ENCODE results near the gene CAMK2G. TPM values are rescaled to one million over a fixed set of nuclear protein-coding genes. Genes with fewer than 3 reads are reported as not detected.
A peak's percentile ranks its signal among the peaks of the same experiment; 100 is the strongest.
"Not testable (repeated sequence)": the region's sequence is repeated elsewhere in the genome, so short reads cannot be mapped to it uniquely, and the experiment has no call there.

The CAMK2G gene
- total RNA-seq, 1 experiment from 2014 or later, result 179 TPM

DNA sequence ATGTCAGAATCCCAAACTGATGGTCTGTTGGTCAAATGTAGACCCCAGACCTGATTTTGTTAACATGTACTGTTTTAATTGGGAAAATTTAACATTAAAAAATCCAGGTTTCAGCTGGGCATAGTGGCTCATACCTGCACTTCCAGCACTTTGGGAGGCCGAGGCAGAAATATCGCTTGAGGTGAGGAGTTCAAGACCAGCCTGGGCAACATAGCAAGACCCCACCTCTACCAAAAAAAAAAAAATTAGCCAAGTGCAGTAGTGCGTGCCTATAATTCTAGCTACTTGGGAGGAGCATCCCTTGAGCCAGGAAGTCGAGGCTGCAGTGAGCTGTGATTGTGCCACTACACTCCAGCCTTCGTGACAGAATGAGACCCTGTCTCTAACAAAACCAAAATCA is 15.9 kb upstream of the CAMK2G start:
- intact Hi-C loops (cut with micrococcal nuclease), result loop anchor here (10.0 kb wide), 1 partner anchor 1035 kb away; no protein-coding TSS in a partner anchor
- H3K79me2 ChIP-seq (ENCODE audit: low read length), result no peaks in the 10 kb centered on the region
- no peaks in the 10 kb centered on the region for H3K9me3 ChIP-seq (ENCODE audit: low read length)
- H3K27me3 ChIP-seq (ENCODE audit: low read length), result no peaks in the 10 kb centered on the region
- no peak overlapping the region for H3K4me2 ChIP-seq (ENCODE audit: low read length)
- H3K9me2 ChIP-seq (replicated peaks; ENCODE audit: low read length), result 0 out of 2 replicates have a peak, but pooled peaks cover 4% of the 10 kb centered on the region
- no peak overlapping the region for H2AFZ ChIP-seq (ENCODE audit: low read length)
- BruUV-seq (replicated peaks), result no TSS peak
- H3K4me3 ChIP-seq (ENCODE audit: low read length), result no peak overlapping the region
- ATAC-seq (no peak), DNase-seq (no peak)
- peaks cover 87% of the 10 kb centered on the region for H3K4me1 ChIP-seq (ENCODE audit: insufficient read depth, low read length)
- peaks cover 43% of the 10 kb centered on the region for H3F3A ChIP-seq (ENCODE audit: low read length, unreplicated experiment)
- POLR2A ChIA-PET (ENCODE audit: unreplicated experiment), result interaction anchor here (0.6 to 3.4 kb wide), 2 partner anchors 9 to 37 kb away, joined by 3 to 71 read pairs; no protein-coding TSS in a partner anchor
- CTCF ChIA-PET, result interaction anchor here (0.7 kb wide), 1 partner anchor 10 kb away, joined by 10 read pairs; no protein-coding TSS in a partner anchor
- no peak overlapping the region for H3K9ac ChIP-seq (ENCODE audit: low read length)
- H3K36me3 ChIP-seq (ENCODE audit: low read depth, low read length), result no peaks in the 10 kb centered on the region
- H3K27ac ChIP-seq (ENCODE audit: low read length), result peak overlapping the region; percentile 82
- TF ChIP-seq EZH2 (IDR thresholded peaks at IDR 0.05; ENCODE audit: low read length, unreplicated experiment) (no peak), EZH2phosphoT487 (IDR thresholded peaks at IDR 0.05; ENCODE audit: borderline replicate concordance, low read length) (no peak)
- TF ChIP-seq, protein P1, sequence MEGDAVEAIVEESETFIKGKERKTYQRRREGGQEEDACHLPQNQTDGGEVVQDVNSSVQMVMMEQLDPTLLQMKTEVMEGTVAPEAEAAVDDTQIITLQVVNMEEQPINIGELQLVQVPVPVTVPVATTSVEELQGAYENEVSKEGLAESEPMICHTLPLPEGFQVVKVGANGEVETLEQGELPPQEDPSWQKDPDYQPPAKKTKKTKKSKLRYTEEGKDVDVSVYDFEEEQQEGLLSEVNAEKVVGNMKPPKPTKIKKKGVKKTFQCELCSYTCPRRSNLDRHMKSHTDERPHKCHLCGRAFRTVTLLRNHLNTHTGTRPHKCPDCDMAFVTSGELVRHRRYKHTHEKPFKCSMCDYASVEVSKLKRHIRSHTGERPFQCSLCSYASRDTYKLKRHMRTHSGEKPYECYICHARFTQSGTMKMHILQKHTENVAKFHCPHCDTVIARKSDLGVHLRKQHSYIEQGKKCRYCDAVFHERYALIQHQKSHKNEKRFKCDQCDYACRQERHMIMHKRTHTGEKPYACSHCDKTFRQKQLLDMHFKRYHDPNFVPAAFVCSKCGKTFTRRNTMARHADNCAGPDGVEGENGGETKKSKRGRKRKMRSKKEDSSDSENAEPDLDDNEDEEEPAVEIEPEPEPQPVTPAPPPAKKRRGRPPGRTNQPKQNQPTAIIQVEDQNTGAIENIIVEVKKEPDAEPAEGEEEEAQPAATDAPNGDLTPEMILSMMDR (conservative IDR thresholded peaks at IDR 0.05; ENCODE audit: low read depth, low read length), result no peak
- no peaks in the 10 kb centered on the region for H4K20me1 ChIP-seq (ENCODE audit: low read length)

DNA sequence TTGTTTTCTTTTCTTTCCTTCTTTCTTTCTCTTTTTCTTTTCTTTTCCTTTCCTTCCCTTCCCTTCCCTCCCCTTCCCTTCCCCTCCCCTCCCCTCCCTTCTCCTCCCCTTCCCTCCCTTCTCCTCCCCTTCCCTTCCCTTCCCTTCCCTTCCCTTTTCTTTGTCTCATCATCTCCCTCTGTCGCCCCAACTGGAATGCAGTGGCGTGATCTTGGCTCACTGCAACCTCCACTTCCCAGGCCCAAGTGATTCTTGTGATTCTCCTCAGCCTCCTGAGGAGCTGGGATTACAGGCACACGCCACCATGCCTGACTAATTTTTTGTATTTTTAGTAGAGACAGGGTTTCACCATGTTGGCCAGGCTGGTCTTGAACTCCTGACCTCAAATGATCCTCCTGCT is 15.1 kb upstream of the CAMK2G start:
- H3K9me2 ChIP-seq (replicated peaks; ENCODE audit: low read length); H3K9me3 ChIP-seq (ENCODE audit: low read length); H3K27me3 ChIP-seq (ENCODE audit: low read length); DNase-seq; H3K36me3 ChIP-seq (ENCODE audit: low read depth, low read length); H3K4me3 ChIP-seq (ENCODE audit: low read length); ATAC-seq; H2AFZ ChIP-seq (ENCODE audit: low read length); BruUV-seq (replicated peaks); H3K79me2 ChIP-seq (ENCODE audit: low read length); H4K20me1 ChIP-seq (ENCODE audit: low read length): not testable (repeated sequence)
- peaks cover 78% of the 10 kb centered on the region for H3K4me1 ChIP-seq (ENCODE audit: insufficient read depth, low read length)
- H3K4me2 ChIP-seq (ENCODE audit: low read length), result peak overlapping the region; percentile 76; the same call in 1 of the 2 replicates
- H3K9ac ChIP-seq (ENCODE audit: low read length), result peak overlapping the region; percentile 77; the same call in 1 of the 2 replicates
- peaks cover 39% of the 10 kb centered on the region for H3F3A ChIP-seq (ENCODE audit: low read length, unreplicated experiment)
- CTCF ChIA-PET, result interaction anchor here (0.6 to 4.4 kb wide), 7 partner anchors 10 to 61 kb away, joined by 3 to 317 read pairs (median 17); no protein-coding TSS in a partner anchor
- intact Hi-C loops (cut with micrococcal nuclease), result loop anchor here (5.0 kb wide), 1 partner anchor 343 kb away; no protein-coding TSS in a partner anchor
- peak overlapping the region; percentile 82 for H3K27ac ChIP-seq (ENCODE audit: low read length)
- POLR2A ChIA-PET (ENCODE audit: unreplicated experiment), result interaction anchor here (0.6 to 4.2 kb wide), 8 partner anchors 10 to 245 kb away, joined by 3 to 182 read pairs (median 6); partner anchors contain the start of genes CHCHD1 and PLAU

DNA sequence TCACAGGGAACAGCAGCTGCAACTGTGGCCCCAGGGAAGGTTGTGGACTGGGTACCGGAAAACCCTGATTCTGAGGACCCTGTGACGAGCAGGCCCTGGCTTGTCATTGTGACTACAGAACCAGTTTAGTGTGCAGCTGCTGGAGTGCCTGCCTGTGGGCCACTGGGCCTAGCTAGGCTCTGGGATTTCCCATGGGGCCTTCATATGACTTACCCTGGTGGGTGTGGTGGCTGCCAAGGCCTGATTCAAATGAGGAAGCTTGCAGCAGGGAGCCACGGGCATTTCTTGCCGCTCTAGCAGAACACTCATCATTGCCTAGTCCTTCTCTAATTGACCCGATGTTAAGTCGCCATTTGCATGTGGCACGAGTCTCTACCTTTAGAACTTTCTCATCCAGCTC is 14.7 kb upstream of the CAMK2G start:
- Histone ChIP-seq H3K9me3 (ENCODE audit: low read length) (no peaks in the 10 kb centered on the region), H4K20me1 (ENCODE audit: low read length) (no peaks in the 10 kb centered on the region), H3K4me3 (ENCODE audit: low read length) (peak overlapping the region; percentile 24), H3K4me1 (ENCODE audit: insufficient read depth, low read length) (peaks cover 74% of the 10 kb centered on the region), H3K79me2 (ENCODE audit: low read length) (no peaks in the 10 kb centered on the region), H2AFZ (ENCODE audit: low read length) (no peak overlapping the region), H3F3A (ENCODE audit: low read length, unreplicated experiment) (peaks cover 35% of the 10 kb centered on the region), H3K9me2 (replicated peaks; ENCODE audit: low read length) (0 out of 2 replicates have a peak, but pooled peaks cover 1% of the 10 kb centered on the region), H3K27ac (ENCODE audit: low read length) (peak overlapping the region; percentile 82), H3K4me2 (ENCODE audit: low read length) (peak overlapping the region; percentile 76), H3K27me3 (ENCODE audit: low read length) (no peaks in the 10 kb centered on the region), H3K36me3 (ENCODE audit: low read depth, low read length) (no peaks in the 10 kb centered on the region), H3K9ac (ENCODE audit: low read length) (peak overlapping the region; percentile 77)
- ATAC-seq, result peak; percentile 10
- BruUV-seq (replicated peaks), result no TSS peak
- TF ChIP-seq EZH2 (IDR thresholded peaks at IDR 0.05; ENCODE audit: low read length, unreplicated experiment), result no peak
- TF ChIP-seq EZH2phosphoT487 (IDR thresholded peaks at IDR 0.05; ENCODE audit: borderline replicate concordance, low read length), result no peak
- TF ChIP-seq, protein P1 (conservative IDR thresholded peaks at IDR 0.05; ENCODE audit: low read depth, low read length), result no peak
- CTCF ChIA-PET, result interaction anchor here (0.6 to 4.4 kb wide), 11 partner anchors 9 to 192 kb away, joined by 3 to 317 read pairs (median 17); no protein-coding TSS in a partner anchor
- POLR2A ChIA-PET (ENCODE audit: unreplicated experiment), result interaction anchor here (0.6 to 4.2 kb wide), 8 partner anchors 9 to 496 kb away, joined by 3 to 182 read pairs (median 6); partner anchors contain the start of gene PLAU
- peak; percentile 100 for DNase-seq
- intact Hi-C loops (cut with micrococcal nuclease), result loop anchor here (5.0 kb wide), 1 partner anchor 343 kb away; no protein-coding TSS in a partner anchor
